ENCODE measurements around the gene RAPGEF5.
A peak's percentile ranks its signal among the peaks of the same experiment; 100 is the strongest.
"Not testable (repeated sequence)": the region's sequence is repeated elsewhere in the genome, so short reads cannot be mapped to it uniquely, and the experiment has no call there.

Gene RAPGEF5

DNA sequence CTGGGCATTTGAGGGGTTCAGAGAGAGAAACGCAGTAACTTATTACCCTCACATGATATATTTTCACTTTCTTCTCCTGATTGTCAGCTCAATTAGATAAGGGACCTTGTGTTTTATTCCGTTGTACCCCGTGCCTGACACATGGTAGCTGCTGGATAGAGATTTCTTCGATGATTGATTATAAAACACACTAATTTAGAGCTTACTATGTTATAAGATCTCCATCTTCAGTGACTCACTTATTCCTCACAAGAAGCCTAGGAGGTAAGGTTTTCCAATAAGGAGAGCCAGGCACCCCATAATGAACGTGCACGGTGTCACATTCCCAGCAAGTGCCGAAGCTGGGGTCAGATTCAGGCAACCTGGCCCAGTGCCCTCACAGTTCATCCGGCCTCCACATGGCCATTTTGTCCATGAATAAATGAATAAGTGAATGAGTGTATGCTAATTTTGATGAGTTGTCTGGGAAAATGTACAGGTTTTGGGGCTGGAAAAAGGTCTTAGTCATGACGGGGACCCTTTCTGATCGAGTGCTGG, 273.2 kb downstream of the RAPGEF5 start:
- no peak for TF ChIP-seq JUND (IDR thresholded peaks at IDR 0.05; ENCODE audit: low read depth)
- DNase-seq (ENCODE audit: low read depth in 1 of 2, low spot score in 1 of 2), result no peak

GRCh38 chr7:22082886-22083703, 273.9 kb downstream of the RAPGEF5 start:
- TF ChIP-seq JUND (IDR thresholded peaks at IDR 0.05; ENCODE audit: low read depth), result no peak
- DNase-seq (ENCODE audit: low read depth in 1 of 2, low spot score in 1 of 2), result peak; percentile 75 to 87
- in situ Hi-C loops (cut with HindIII; ENCODE audit: low pct_unique_long_range_greater_than_20kb, low sequenced_read_pairs), result no loop called here

More for the DNA sequence above, 273.2 kb downstream of the RAPGEF5 start:
- in situ Hi-C loops (cut with HindIII; ENCODE audit: low pct_unique_long_range_greater_than_20kb, low sequenced_read_pairs), result no loop called here

DNA sequence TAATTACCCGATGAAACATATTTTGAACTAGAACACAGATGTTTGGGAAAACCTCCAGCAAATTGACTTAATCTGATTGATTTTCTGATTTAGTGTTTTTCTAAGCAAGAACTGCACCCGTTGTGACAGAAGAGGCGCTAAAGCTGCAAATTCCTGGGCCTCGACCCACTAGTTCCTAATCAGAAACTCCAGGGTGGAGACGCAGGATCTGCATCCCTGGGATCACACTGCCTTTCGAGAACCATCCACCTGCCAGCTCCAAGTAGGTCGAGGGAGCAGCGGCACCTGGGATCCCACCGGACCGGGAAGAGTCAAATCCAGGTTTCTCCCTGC, 274.4 kb downstream of the RAPGEF5 start:
- DNase-seq (ENCODE audit: low read depth in 1 of 2, low spot score in 1 of 2), result no peak
- no peak for TF ChIP-seq JUND (IDR thresholded peaks at IDR 0.05; ENCODE audit: low read depth)
- in situ Hi-C loops (cut with HindIII; ENCODE audit: low pct_unique_long_range_greater_than_20kb, low sequenced_read_pairs), result no loop called here

- DNase-seq (ENCODE audit: low read depth in 1 of 2, low spot score in 1 of 2); in situ Hi-C loops (cut with HindIII; ENCODE audit: low pct_unique_long_range_greater_than_20kb, low sequenced_read_pairs): not testable (repeated sequence)
Measured at GRCh38 chr7:22080219-22080618, 276.7 kb downstream of the RAPGEF5 start.

DNA sequence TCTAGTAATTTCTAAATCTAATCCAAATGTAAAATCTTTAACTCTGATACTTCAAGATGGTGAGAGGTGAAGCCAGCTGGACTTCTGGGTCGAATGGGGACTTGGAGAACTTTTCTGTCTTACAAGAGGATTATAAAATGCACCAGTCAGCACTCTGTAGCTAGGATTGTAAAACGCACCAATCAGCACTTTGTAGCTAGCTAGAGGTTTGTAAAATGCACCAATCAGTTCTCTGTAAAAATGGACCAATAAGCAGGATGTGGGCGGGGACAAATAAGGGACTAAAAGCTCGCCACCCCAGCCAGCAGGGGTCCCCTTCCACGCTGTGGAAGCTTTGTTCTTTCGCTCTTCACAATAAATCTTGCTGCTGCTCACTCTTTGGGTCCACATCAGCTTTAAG, 278.1 kb downstream of the RAPGEF5 start:
- DNase-seq (ENCODE audit: low read depth in 1 of 2, low spot score in 1 of 2); in situ Hi-C loops (cut with HindIII; ENCODE audit: low pct_unique_long_range_greater_than_20kb, low sequenced_read_pairs): not testable (repeated sequence)

GRCh38 chr7:22075561-22075960, 281.4 kb downstream of the RAPGEF5 start:
- in situ Hi-C loops (cut with HindIII; ENCODE audit: low pct_unique_long_range_greater_than_20kb, low sequenced_read_pairs), result no loop called here
- no peak for TF ChIP-seq JUND (IDR thresholded peaks at IDR 0.05; ENCODE audit: low read depth)
- no peak for DNase-seq (ENCODE audit: low read depth in 1 of 2, low spot score in 1 of 2)

DNA sequence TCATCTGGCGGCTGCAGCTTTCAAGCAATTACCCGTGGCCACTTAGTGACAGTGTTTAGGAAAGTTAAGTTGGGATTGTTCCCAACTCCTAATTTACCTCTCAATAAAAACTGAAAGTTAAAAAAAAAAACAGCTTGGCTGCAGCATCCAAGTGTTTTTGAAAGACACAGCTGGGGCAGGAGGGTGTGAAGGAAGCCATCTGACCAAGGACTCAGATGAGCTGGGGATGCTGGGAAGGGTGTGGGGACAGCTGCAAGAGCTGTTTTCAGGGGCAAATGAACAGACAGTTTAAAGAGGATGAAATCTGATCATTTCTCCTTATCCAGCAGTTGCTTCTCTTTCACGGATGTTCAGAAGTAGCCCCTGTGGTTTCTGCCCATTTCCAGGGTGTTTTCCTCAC, 282.1 kb downstream of the RAPGEF5 start:
- in situ Hi-C loops (cut with HindIII; ENCODE audit: low pct_unique_long_range_greater_than_20kb, low sequenced_read_pairs), result no loop called here
- no peak for DNase-seq (ENCODE audit: low read depth in 1 of 2, low spot score in 1 of 2)
- TF ChIP-seq JUND (IDR thresholded peaks at IDR 0.05; ENCODE audit: low read depth), result no peak

Data from T47D (cell line).